ENCODE results near the gene XCL2. TPM values are rescaled to one million over a fixed set of nuclear protein-coding genes. Genes with fewer than 3 reads are reported as not detected.
"Not testable (repeated sequence)": the region's sequence is repeated elsewhere in the genome, so short reads cannot be mapped to it uniquely, and the experiment has no call there.

The XCL2 gene
- total RNA-seq: not detected

GRCh38 chr1:168543840-168544498 is at the start of gene XCL2:
TSS of gene XCL2 (minus strand) at chr1:168543997. CDS start at chr1:168543964, 33 bp downstream.
- ATAC-seq: not testable (repeated sequence)

- no peak for ATAC-seq
Measured at GRCh38 chr1:168591641-168592250, 47.9 kb upstream of the XCL2 start.

GRCh38 chr1:168591066-168591465 is 47.3 kb upstream of the XCL2 start:
- no peak for ATAC-seq

- no peak for ATAC-seq
Measured at GRCh38 chr1:168589167-168589566, 45.4 kb upstream of the XCL2 start.

- ATAC-seq: no peak
Measured at GRCh38 chr1:168585937-168586336, 42.1 kb upstream of the XCL2 start.

- ATAC-seq: no peak
Measured at GRCh38 chr1:168585191-168585590, 41.4 kb upstream of the XCL2 start.

- ATAC-seq: peak; percentile 80
Measured at GRCh38 chr1:168583571-168583970, 39.8 kb upstream of the XCL2 start.

GRCh38 chr1:168582688-168583336 is 39.0 kb upstream of the XCL2 start:
- ATAC-seq: no peak

GRCh38 chr1:168581817-168582572 is 38.2 kb upstream of the XCL2 start:
- no peak for ATAC-seq

GRCh38 chr1:168580991-168581390 is 37.2 kb upstream of the XCL2 start:
- not testable (repeated sequence) for ATAC-seq

- not testable (repeated sequence) for ATAC-seq
Measured at GRCh38 chr1:168580290-168580689, 36.5 kb upstream of the XCL2 start.

GRCh38 chr1:168578531-168579185 is 34.9 kb upstream of the XCL2 start:
- ATAC-seq: not testable (repeated sequence)

GRCh38 chr1:168576245-168576688 is 32.5 kb upstream of the XCL2 start, which contains the start of gene XCL1:
TSS of gene XCL1 (plus strand) at chr1:168576605. CDS start at chr1:168576638, 33 bp downstream.
- not testable (repeated sequence) for ATAC-seq

- not testable (repeated sequence) for ATAC-seq
Measured at GRCh38 chr1:168574234-168574633, 30.4 kb upstream of the XCL2 start.

GRCh38 chr1:168572633-168573032 is 28.8 kb upstream of the XCL2 start:
- no peak for ATAC-seq

GRCh38 chr1:168570652-168571051 is 26.9 kb upstream of the XCL2 start:
- no peak for ATAC-seq

GRCh38 chr1:168568346-168568745 is 24.5 kb upstream of the XCL2 start:
- no peak for ATAC-seq

GRCh38 chr1:168567568-168567967 is 23.8 kb upstream of the XCL2 start:
- no peak for ATAC-seq

GRCh38 chr1:168567007-168567406 is 23.2 kb upstream of the XCL2 start:
- ATAC-seq: no peak

GRCh38 chr1:168565825-168566224 is 22.0 kb upstream of the XCL2 start:
- ATAC-seq: no peak

GRCh38 chr1:168561989-168562388 is 18.2 kb upstream of the XCL2 start:
- no peak for ATAC-seq

GRCh38 chr1:168560370-168560769 is 16.6 kb upstream of the XCL2 start:
- ATAC-seq: no peak

Data from esophagus mucosa (tissue), 1 donor.